Spleen (tissue), 7 donors: ENCODE measurements around the gene PPM1H.

Experiments
- POLR2A ChIP-seq, 3 donors: fragments of 450-650 bp; IDR thresholded peaks; one replicate each; pipeline ENCODE4 v1.5.1; 2017; ENCODE audit warnings: antibody characterized with exemption in 3 of 3, mild to moderate bottlenecking in 1 of 3
- POLR2AphosphoS5 ChIP-seq, 3 donors: sonication (generic); formaldehyde crosslinking; IDR thresholded peaks; one replicate each; pipeline ENCODE4 v1.5.1; 2017; ENCODE audit warnings: antibody characterized with exemption in 3 of 3
- TF ChIP-seq, protein P1 (sequence below), 11 experiments: fragments of 200-600 bp in 7 of 11; fragments of 450-650 bp in 4 of 11; sonication (generic) in 4 of 11; IDR thresholded peaks in 8 of 11; conservative IDR thresholded peaks in 3 of 11; 1 replicate in 7 of 11; 2 replicates in 4 of 11; pipeline versions ENCODE4 v1.4.0 to v1.8.0; 2016 to 2021; ENCODE audit warnings: antibody characterized with exemption in 11 of 11, inconsistent platforms in 4 of 11, mild to moderate bottlenecking in 1 of 11
- donor health status: DM: no; HTN: no; CAD: no; lungs with moderate emphysema.
- donor health status: DM: no; HTN: no; CAD: no.
- donor health status: DM: no; HTN: no; CAD: no.

DNA sequence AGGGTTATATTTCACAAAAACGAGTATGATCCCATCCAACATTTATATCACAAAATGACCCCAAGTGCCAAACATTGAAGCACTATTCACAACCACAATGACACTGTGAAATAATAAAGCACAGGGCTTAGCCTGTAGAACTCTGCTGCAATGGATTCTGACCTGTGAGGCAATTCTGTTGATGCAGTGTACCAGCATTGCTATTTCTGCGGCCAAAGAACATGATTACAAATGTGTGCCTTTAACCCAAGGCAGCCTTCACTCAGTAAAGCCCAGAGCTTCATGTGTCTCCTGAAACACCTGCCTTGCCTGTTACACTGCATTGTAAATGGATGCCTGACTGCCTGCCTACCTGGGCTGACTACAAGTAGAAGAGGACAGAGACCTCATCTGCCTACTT, 158.0 kb downstream of the PPM1H start:
- TF ChIP-seq, protein P1, sequence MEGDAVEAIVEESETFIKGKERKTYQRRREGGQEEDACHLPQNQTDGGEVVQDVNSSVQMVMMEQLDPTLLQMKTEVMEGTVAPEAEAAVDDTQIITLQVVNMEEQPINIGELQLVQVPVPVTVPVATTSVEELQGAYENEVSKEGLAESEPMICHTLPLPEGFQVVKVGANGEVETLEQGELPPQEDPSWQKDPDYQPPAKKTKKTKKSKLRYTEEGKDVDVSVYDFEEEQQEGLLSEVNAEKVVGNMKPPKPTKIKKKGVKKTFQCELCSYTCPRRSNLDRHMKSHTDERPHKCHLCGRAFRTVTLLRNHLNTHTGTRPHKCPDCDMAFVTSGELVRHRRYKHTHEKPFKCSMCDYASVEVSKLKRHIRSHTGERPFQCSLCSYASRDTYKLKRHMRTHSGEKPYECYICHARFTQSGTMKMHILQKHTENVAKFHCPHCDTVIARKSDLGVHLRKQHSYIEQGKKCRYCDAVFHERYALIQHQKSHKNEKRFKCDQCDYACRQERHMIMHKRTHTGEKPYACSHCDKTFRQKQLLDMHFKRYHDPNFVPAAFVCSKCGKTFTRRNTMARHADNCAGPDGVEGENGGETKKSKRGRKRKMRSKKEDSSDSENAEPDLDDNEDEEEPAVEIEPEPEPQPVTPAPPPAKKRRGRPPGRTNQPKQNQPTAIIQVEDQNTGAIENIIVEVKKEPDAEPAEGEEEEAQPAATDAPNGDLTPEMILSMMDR (IDR thresholded peaks at IDR 0.05 in 8 of 11, conservative IDR thresholded peaks at IDR 0.05 in 3 of 11) = no peak
- no peak for TF ChIP-seq POLR2A (IDR thresholded peaks at IDR 0.05)
- TF ChIP-seq POLR2AphosphoS5 (IDR thresholded peaks at IDR 0.05) = no peak
